Osteoblast (primary cell): ENCODE results near the gene TGFB1. TPM values are rescaled to one million over a fixed set of nuclear protein-coding genes. Genes with fewer than 3 reads are reported as not detected.

Experiments used
- DNase-seq: peaks from one replicate; pipeline ENCODE4 v3.0.0; 2011; ENCODE audit warnings: low spot score, mixed read lengths; ENCODE audit not compliant: insufficient read length; ENCODE audit errors: missing footprints
- H2AFZ ChIP-seq: 2 replicates; pipeline ENCODE4 v1.6.0; 2011; ENCODE audit warnings: mild to moderate bottlenecking, low read length
- H3K27ac ChIP-seq: 2 replicates; pipeline ENCODE4 v1.5.1; 2011; ENCODE audit warnings: mild to moderate bottlenecking, low read depth, low read length, moderate library complexity
- H3K27me3 ChIP-seq: 2 replicates; pipeline ENCODE4 v1.6.0; 2012; ENCODE audit warnings: mild to moderate bottlenecking, control low read depth, inconsistent platforms, low read length, moderate library complexity; ENCODE audit not compliant: insufficient read depth
- H3K36me3 ChIP-seq: 2 replicates; pipeline ENCODE4 v1.5.1; 2011; ENCODE audit warnings: mild to moderate bottlenecking, low read length, control low read depth, moderate library complexity; ENCODE audit not compliant: insufficient read depth
- H3K4me1 ChIP-seq: 2 replicates; pipeline ENCODE4 v1.5.1; 2011; ENCODE audit warnings: mild to moderate bottlenecking, low read length, control low read depth, moderate library complexity; ENCODE audit not compliant: insufficient read depth
- H3K4me2 ChIP-seq: 2 replicates; pipeline ENCODE4 v1.6.0; 2011; ENCODE audit warnings: mild to moderate bottlenecking, low read length; ENCODE audit not compliant: insufficient read depth
- H3K4me3 ChIP-seq: fragments of 200-600 bp; sonication (generic); 3 replicates; pipeline ENCODE4 v1.5.1; 2012; ENCODE audit warnings: mild to moderate bottlenecking, low read length, inconsistent platforms; ENCODE audit not compliant: insufficient read depth
- H3K79me2 ChIP-seq: 2 replicates; pipeline ENCODE4 v1.6.0; 2012; ENCODE audit warnings: mild to moderate bottlenecking, low read length, control low read depth, inconsistent platforms; ENCODE audit not compliant: insufficient read depth
- H3K9me3 ChIP-seq: 2 replicates; pipeline ENCODE4 v1.5.1; 2011; ENCODE audit warnings: low read depth, low read length, control low read depth
- H4K20me1 ChIP-seq: 2 replicates; pipeline ENCODE4 v1.6.0; 2012; ENCODE audit warnings: mild to moderate bottlenecking, low read length, control low read depth; ENCODE audit not compliant: insufficient read depth
- total RNA-seq: library from RNA; depleted of rRNA; stranded (reverse); fragments of >200 nt; gene quantifications from 2 replicates; pipeline ENCODE4 v1.2.3, GENCODE V29; 2012
- TF ChIP-seq, protein P1 (sequence below): IDR thresholded peaks from 2 replicates; pipeline ENCODE4 v1.5.1; 2011; ENCODE audit warnings: mild to moderate bottlenecking, low read depth, low read length, moderate library complexity; ENCODE audit errors: extremely low read depth

Gene TGFB1
- total RNA-seq, 1 donor: 17.4 TPM

DNA sequence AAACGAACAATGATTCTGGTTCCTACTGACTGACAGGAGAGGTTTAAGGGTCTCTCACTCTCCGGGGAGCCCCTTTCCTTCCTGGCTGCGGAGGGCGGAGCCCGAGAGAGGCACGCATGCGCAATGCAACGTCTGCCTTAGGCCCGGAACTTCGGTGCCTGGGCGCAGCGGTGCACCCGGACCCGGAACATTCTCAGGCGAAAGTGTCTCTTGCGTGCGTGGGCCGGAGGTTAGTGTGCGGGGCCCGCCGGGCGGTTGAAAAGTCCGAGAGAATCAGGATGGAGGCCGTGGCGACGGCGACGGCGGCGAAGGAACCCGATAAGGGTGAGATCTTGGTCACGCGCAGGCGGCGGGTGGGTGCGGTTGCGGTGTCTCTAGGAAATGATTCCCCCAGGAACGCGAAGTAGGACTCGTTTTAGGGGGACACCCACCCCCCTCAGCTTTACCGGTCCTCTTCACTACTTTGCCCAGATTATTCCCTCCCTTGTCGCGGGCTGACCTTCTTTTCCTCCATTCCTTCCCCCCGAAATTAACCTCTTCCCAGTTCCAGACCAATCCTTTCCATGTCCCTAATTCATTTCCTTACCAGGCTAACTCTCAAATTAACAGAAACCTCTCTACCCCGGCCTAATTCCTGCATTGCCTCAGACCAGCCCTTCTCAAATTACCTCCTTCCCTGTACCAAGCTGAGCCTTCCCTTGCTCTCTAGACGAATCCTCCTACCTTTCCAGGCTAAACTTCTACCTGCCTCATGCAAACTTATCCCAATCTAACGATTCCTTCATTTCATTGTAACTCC is 43.5 kb downstream of the TGFB1 start, which contains the start of gene CCDC97:
CCDC97 (plus strand) TSS at position 140 of the 799 bp plus-strand sequence; CDS start at position 279, 139 bp downstream.
- Histone ChIP-seq H3K4me2 (peak within 1 kb of the TSS; percentile 99), H3K4me1 (peaks cover 26% of the 10 kb centered on the region), H3K4me3 (peak within 1 kb of the TSS; percentile 81), H3K27ac (peak within 1 kb of the TSS; percentile 96), H2AFZ (peak within 1 kb of the TSS; percentile 84), H4K20me1 (peaks cover 7% of the 10 kb centered on the region), H3K79me2 (peaks cover 38% of the 10 kb centered on the region), H3K9me3 (no peaks in the 10 kb centered on the region), H3K27me3 (no peaks in the 10 kb centered on the region), H3K36me3 (peaks cover 54% of the 10 kb centered on the region)
- peak; percentile 97 for DNase-seq
- TF ChIP-seq, protein P1, sequence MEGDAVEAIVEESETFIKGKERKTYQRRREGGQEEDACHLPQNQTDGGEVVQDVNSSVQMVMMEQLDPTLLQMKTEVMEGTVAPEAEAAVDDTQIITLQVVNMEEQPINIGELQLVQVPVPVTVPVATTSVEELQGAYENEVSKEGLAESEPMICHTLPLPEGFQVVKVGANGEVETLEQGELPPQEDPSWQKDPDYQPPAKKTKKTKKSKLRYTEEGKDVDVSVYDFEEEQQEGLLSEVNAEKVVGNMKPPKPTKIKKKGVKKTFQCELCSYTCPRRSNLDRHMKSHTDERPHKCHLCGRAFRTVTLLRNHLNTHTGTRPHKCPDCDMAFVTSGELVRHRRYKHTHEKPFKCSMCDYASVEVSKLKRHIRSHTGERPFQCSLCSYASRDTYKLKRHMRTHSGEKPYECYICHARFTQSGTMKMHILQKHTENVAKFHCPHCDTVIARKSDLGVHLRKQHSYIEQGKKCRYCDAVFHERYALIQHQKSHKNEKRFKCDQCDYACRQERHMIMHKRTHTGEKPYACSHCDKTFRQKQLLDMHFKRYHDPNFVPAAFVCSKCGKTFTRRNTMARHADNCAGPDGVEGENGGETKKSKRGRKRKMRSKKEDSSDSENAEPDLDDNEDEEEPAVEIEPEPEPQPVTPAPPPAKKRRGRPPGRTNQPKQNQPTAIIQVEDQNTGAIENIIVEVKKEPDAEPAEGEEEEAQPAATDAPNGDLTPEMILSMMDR: no peak

DNA sequence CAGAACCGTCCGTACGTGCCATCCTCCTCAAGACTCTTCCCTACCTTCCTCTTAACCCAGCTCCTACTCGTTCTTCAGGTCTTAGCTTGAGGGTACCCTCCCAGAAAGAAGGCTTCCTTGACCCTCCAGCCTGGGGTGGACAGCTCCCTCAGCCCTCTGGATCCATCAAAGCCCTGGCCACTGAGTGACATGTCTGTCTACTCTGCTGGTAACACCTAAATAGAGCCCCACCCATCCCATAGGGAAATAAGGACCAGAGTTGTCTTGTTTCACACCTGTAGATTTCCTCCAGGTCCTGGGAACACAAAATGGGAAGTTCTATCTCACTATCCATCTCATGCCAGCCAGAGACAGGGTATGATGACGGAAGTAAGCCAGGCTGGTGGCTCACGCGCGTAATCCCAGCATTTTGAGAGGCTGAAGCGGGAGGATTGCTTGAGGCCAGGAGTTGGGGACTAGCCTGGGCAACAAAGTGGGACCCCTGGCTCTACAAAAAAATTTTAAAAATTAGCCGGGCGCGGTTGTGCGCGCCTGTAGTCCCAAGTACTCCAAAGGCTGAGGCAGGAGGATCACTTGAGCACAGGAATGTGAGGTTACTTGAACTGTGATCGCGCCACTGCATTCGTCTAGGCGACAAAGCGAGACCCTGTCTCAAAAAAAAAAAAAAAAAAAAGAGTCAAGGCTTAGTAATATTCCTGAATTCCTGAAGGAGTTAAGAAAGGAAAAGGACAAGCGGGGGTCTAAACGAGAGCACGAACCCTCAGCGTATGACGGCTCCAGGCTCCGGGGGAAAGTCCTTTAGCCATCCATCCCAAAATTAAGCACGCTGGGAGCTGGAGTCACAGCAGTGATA is 44.3 kb downstream of the TGFB1 start:
- H3K27ac ChIP-seq: peak overlapping the region; percentile 96
- TF ChIP-seq, protein P1: no peak
- H4K20me1 ChIP-seq: peaks cover 13% of the 10 kb centered on the region
- H3K79me2 ChIP-seq: peaks cover 35% of the 10 kb centered on the region
- H3K27me3 ChIP-seq: no peaks in the 10 kb centered on the region
- no peaks in the 10 kb centered on the region for H3K9me3 ChIP-seq
- DNase-seq: no peak
- H3K36me3 ChIP-seq: peaks cover 59% of the 10 kb centered on the region
- H3K4me3 ChIP-seq: peak overlapping the region; percentile 81
- peak overlapping the region; percentile 99 for H3K4me2 ChIP-seq
- H3K4me1 ChIP-seq: peaks cover 26% of the 10 kb centered on the region
- H2AFZ ChIP-seq: peak overlapping the region; percentile 84

DNA sequence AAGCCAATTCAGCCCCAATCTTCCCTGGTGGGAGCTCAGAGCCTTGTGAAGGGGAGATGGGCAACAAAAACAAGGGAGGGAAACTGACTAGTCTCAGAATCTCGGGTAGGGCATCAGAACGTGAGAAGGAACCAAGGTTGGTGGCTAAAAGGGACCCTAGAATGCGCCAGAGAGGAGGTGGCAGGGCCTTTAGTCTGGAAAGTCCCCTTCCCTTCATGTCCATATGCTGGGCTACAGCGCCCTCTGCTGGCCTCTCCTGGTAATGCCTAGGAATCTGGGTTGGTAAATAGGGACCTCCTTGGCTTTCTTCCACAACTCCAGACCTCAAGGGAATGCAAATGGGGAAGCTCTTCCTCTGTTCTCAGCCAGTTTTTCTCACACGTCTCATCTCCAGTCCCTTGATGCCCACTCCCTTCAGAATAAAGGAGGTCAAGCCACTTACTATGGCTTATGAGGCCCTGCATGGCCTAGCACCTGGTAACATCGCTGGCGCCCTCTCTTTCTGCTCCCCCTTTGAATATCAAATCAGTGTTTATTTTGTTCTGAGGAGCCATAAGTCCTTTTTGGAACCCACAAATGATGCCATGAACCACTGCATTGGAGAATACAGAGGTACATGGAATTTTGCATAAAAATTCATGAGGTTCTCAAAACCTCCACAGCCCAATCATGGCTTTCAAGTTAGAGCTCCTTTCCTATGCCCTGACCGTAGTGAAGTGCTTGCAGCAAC is 45.1 kb downstream of the TGFB1 start:
- H3K79me2 ChIP-seq: peaks cover 28% of the 10 kb centered on the region
- DNase-seq: peak; percentile 94
- H3K9me3 ChIP-seq: no peaks in the 10 kb centered on the region
- peaks cover 62% of the 10 kb centered on the region for H3K36me3 ChIP-seq
- H3K4me2 ChIP-seq: peak overlapping the region; percentile 99
- peaks cover 26% of the 10 kb centered on the region for H3K4me1 ChIP-seq
- peaks cover 14% of the 10 kb centered on the region for H4K20me1 ChIP-seq
- no peaks in the 10 kb centered on the region for H3K27me3 ChIP-seq
- H2AFZ ChIP-seq: no peak overlapping the region
- peak overlapping the region; percentile 81 for H3K4me3 ChIP-seq
- peak overlapping the region; percentile 96 for H3K27ac ChIP-seq
- TF ChIP-seq, protein P1: peak; percentile 99
